ENCODE measurements around the gene SLC16A13. TPM values are rescaled to one million over a fixed set of nuclear protein-coding genes. Genes with fewer than 3 reads are reported as not detected.

Gene SLC16A13
- total and polyA plus RNA-seq, 2 of the 4 experiments (the other 2 are of a cell fraction): 0.18 to 2.3 TPM

DNA sequence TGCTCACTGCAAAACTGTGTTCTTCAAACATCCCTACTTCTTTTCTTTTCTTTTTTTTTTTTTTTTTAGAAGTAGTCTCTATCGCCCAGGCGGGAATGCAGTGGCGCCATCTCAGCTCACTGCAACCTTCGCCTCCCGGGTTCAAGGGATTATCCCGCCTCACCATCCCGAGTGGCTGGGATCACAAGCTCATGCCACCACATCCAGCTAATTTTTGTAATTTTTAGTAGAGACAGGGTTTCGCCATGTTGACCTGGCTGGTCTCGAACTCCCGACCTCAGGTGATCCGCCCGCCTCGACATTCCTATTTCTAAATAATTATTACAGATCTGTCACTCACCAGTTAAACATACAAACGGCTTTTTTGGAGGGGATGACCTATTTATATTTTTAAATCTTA lies 24.4 kb upstream of the SLC16A13 start:
- in situ Hi-C loops (cut with MboI; ENCODE audit: low sequenced_read_pairs): loop anchor here (10.0 kb wide), 1 partner anchor 347 kb away; no protein-coding TSS in a partner anchor
- 0 out of 2 replicates have a peak overlapping the region, but pooled peaks have one; percentile 100 for H3K56ac ChIP-seq (ENCODE audit: extremely low read depth, insufficient read depth, low read length)
- H3K79me1 ChIP-seq (ENCODE audit: low read depth in 1 of 2, low read length in 2 of 2): peaks cover 26 to 79% of the 10 kb centered on the region in 2 experiments
- no peaks in the 10 kb centered on the region for H3K9me1 ChIP-seq (ENCODE audit: insufficient read depth, low read length)
- H3K27ac ChIP-seq (ENCODE audit: insufficient read depth, low read length): no peak overlapping the region
- no peak for DNase-seq
- H2BK120ac ChIP-seq (ENCODE audit: low read depth, low read length): no peak overlapping the region
- peaks cover 7% of the 10 kb centered on the region for H4K20me1 ChIP-seq (ENCODE audit: insufficient read depth, low read length)
- H3K14ac ChIP-seq (replicated peaks; ENCODE audit: low read depth, low read length): no peak overlapping the region
- no peak for ATAC-seq (ENCODE audit: low read depth)
- peak overlapping the region in 1 of 2 experiments; percentile 49; a peak in 1 of 4 replicates for H4K8ac ChIP-seq (ENCODE audit: low read depth in 2 of 2, low read length in 2 of 2)
- no peak overlapping the region for H2BK15ac ChIP-seq (ENCODE audit: low read depth, low read length)
- H3K9ac ChIP-seq (ENCODE audit: low read depth, low read length): peak overlapping the region; percentile 99; the same call in 1 of the 2 replicates
- H3K18ac ChIP-seq (ENCODE audit: low read depth, low read length): no peak overlapping the region
- H2BK20ac ChIP-seq (ENCODE audit: low read depth, low read length): no peak overlapping the region
- H2AK5ac ChIP-seq (ENCODE audit: low read depth, low read length): no peak overlapping the region
- CTCF ChIA-PET: no interaction called here
- no peak for TF ChIP-seq SMC3 (IDR thresholded peaks at IDR 0.05; ENCODE audit: low read depth, low read length)
- no peak for TF ChIP-seq CHD1 (IDR thresholded peaks at IDR 0.05; ENCODE audit: low read depth, low read length)
- no peak for TF ChIP-seq BHLHE40 (IDR thresholded peaks at IDR 0.05; ENCODE audit: low read depth, low read length)
- no peak for TF ChIP-seq MAFK (IDR thresholded peaks at IDR 0.05; ENCODE audit: low read depth, low read length)
- no peak for TF ChIP-seq RCOR1 (IDR thresholded peaks at IDR 0.05; ENCODE audit: insufficient replicate concordance, low read length)
- TF ChIP-seq MAZ (IDR thresholded peaks at IDR 0.05; ENCODE audit: borderline replicate concordance, low read depth, low read length): no peak
- no peak for TF ChIP-seq NFE2L2 (IDR thresholded peaks at IDR 0.05; ENCODE audit: low read depth, low read length)
- no peak for TF ChIP-seq FOS (IDR thresholded peaks at IDR 0.05; ENCODE audit: low read depth, low read length)
- TF ChIP-seq CEBPB (IDR thresholded peaks at IDR 0.05; ENCODE audit: low read depth, low read length): no peak
- H3K4me1 ChIP-seq (ENCODE audit: control insufficient read depth, insufficient read depth, low read length): peaks cover 3% of the 10 kb centered on the region; the same call in 1 of the 2 replicates
- no peak overlapping the region for H4K5ac ChIP-seq (ENCODE audit: low read depth, low read length)
- H3K4me3 ChIP-seq (ENCODE audit: insufficient read depth, low read depth, low read length): peak overlapping the region; percentile 72
- POLR2A ChIA-PET (ENCODE audit: unreplicated experiment): no interaction called here
- H2BK5ac ChIP-seq (ENCODE audit: low read depth, low read length, poor library complexity, severe bottlenecking): no peak overlapping the region
- H3K23ac ChIP-seq (ENCODE audit: low read depth, low read length): no peak overlapping the region
- H2AFZ ChIP-seq (replicated peaks; ENCODE audit: low read length, poor library complexity): no peak overlapping the region
- peak overlapping the region; percentile 90 for H3K4me2 ChIP-seq (ENCODE audit: low read depth, low read length)
- no peak overlapping the region; the same call in 1 of the 2 replicates for H3K4ac ChIP-seq (ENCODE audit: low read depth, low read length)
- intact Hi-C loops (cut with micrococcal nuclease): no loop called here
- no peaks in the 10 kb centered on the region for H3K9me3 ChIP-seq (ENCODE audit: control insufficient read depth, insufficient read depth, low read length)
- dilution Hi-C loops (cut with HindIII; ENCODE audit: low sequenced_read_pairs, unreplicated experiment): no loop called here
- BruUV-seq (replicated peaks): no TSS peak
- H2AK9ac ChIP-seq (replicated peaks; ENCODE audit: low read depth, low read length, poor library complexity): no peak overlapping the region
- no CpG with 5 or more reads among the region's 14 CpGs for WGBS, 2 experiments (ENCODE audit: extremely low coverage in 2 of 2, insufficient read length in 1 of 2)
- no peak overlapping the region for H4K91ac ChIP-seq (ENCODE audit: insufficient read depth, low read depth, low read length)
- peaks cover 7% of the 10 kb centered on the region; the same call in 1 of the 2 replicates for H3K36me3 ChIP-seq (ENCODE audit: control insufficient read depth, insufficient read depth, low read length)
- H3K27me3 ChIP-seq (ENCODE audit: control insufficient read depth, insufficient read depth, low read length): no peaks in the 10 kb centered on the region
